ENCODE measurements around the gene DMRTA2.

DMRTA2 gene

GRCh38 chr1:50417946-50418599, 5.2 kb downstream of the DMRTA2 start:
- no peak overlapping the region for H4K8ac ChIP-seq (ENCODE audit: low read depth, low read length)
- H3K18ac ChIP-seq (ENCODE audit: low read length): no peak overlapping the region
- no peak overlapping the region for H3K4me3 ChIP-seq (ENCODE audit: low read depth, low read length)
- no peak overlapping the region for H2BK12ac ChIP-seq (ENCODE audit: low read length)
- no peaks in the 10 kb centered on the region for H3K79me2 ChIP-seq (ENCODE audit: control insufficient read depth, insufficient read depth, low read length, poor library complexity)
- no peak overlapping the region for H4K12ac ChIP-seq (ENCODE audit: low read depth, low read length)
- no peak overlapping the region for H3K9ac ChIP-seq (ENCODE audit: low read length)
- no peak overlapping the region for H3K4ac ChIP-seq (ENCODE audit: low read depth, low read length)
- no CpG with 5 or more reads among the region's 20 CpGs for WGBS (ENCODE audit: extremely low coverage, insufficient coverage, insufficient read length)
- H3K14ac ChIP-seq (ENCODE audit: low read length): no peak overlapping the region
- no peak overlapping the region for H2BK120ac ChIP-seq (ENCODE audit: insufficient read depth, low read length, poor library complexity)
- H3K9me3 ChIP-seq (ENCODE audit: insufficient read depth, low read depth, low read length): peaks cover 25% of the 10 kb centered on the region
- no peak overlapping the region for H2BK5ac ChIP-seq (ENCODE audit: low read depth, low read length, poor library complexity)
- no peaks in the 10 kb centered on the region for H3K79me1 ChIP-seq (ENCODE audit: low read length)
- no peak overlapping the region for H4K91ac ChIP-seq (ENCODE audit: low read depth, low read length)
- H3K36me3 ChIP-seq (ENCODE audit: control insufficient read depth in 1 of 2, insufficient read depth in 2 of 2, low read length in 2 of 2): no peaks in the 10 kb centered on the region
- H2AFZ ChIP-seq (ENCODE audit: insufficient read depth, low read length, poor library complexity): no peak overlapping the region
- no peak overlapping the region for H3K23ac ChIP-seq (ENCODE audit: low read length)
- H3K4me1 ChIP-seq (ENCODE audit: control insufficient read depth in 1 of 2, insufficient read depth in 2 of 2, low read length in 2 of 2): peaks cover 13 to 22% of the 10 kb centered on the region in 2 experiments
- H3K4me2 ChIP-seq (ENCODE audit: low read length): peak overlapping the region; percentile 75
- DNase-seq: no peak
- H3K27me3 ChIP-seq (ENCODE audit: insufficient read depth, low read length): peaks cover 91% of the 10 kb centered on the region
- no peak overlapping the region for H2AK5ac ChIP-seq (ENCODE audit: low read length)
- no peak overlapping the region for H3K27ac ChIP-seq (ENCODE audit: low read depth, low read length)

GRCh38 chr1:50417507-50417906, 5.7 kb downstream of the DMRTA2 start:
- Histone ChIP-seq H4K91ac (ENCODE audit: low read depth, low read length) (no peak overlapping the region), H3K4me2 (ENCODE audit: low read length) (peak overlapping the region; percentile 19), H2BK5ac (ENCODE audit: low read depth, low read length, poor library complexity) (no peak overlapping the region), H3K27ac (ENCODE audit: low read depth, low read length) (no peak overlapping the region), H2BK12ac (ENCODE audit: low read length) (no peak overlapping the region), H3K18ac (ENCODE audit: low read length) (no peak overlapping the region), H3K4me1 (ENCODE audit: control insufficient read depth in 1 of 2, insufficient read depth in 2 of 2, low read length in 2 of 2) (peaks cover 7 to 16% of the 10 kb centered on the region in 2 experiments), H3K36me3 (ENCODE audit: control insufficient read depth in 1 of 2, insufficient read depth in 2 of 2, low read length in 2 of 2) (no peaks in the 10 kb centered on the region), H4K12ac (ENCODE audit: low read depth, low read length) (no peak overlapping the region), H4K8ac (ENCODE audit: low read depth, low read length) (no peak overlapping the region), H3K23ac (ENCODE audit: low read length) (no peak overlapping the region), H3K14ac (ENCODE audit: low read length) (no peak overlapping the region), H2AK5ac (ENCODE audit: low read length) (no peak overlapping the region), H3K79me2 (ENCODE audit: control insufficient read depth, insufficient read depth, low read length, poor library complexity) (no peaks in the 10 kb centered on the region), H3K27me3 (ENCODE audit: insufficient read depth, low read length) (peaks cover 87% of the 10 kb centered on the region), H3K9ac (ENCODE audit: low read length) (no peak overlapping the region), H3K79me1 (ENCODE audit: low read length) (no peaks in the 10 kb centered on the region), H3K4ac (ENCODE audit: low read depth, low read length) (no peak overlapping the region), H2AFZ (ENCODE audit: insufficient read depth, low read length, poor library complexity) (no peak overlapping the region), H2BK120ac (ENCODE audit: insufficient read depth, low read length, poor library complexity) (no peak overlapping the region), H3K4me3 (ENCODE audit: low read depth, low read length) (no peak overlapping the region), H3K9me3 (ENCODE audit: insufficient read depth, low read depth, low read length) (peaks cover 23% of the 10 kb centered on the region)
- WGBS (ENCODE audit: extremely low coverage, insufficient coverage, insufficient read length): no CpG with 5 or more reads among the region's 23 CpGs
- DNase-seq: no peak

GRCh38 chr1:50416553-50417453, 6.4 kb downstream of the DMRTA2 start:
- Histone ChIP-seq H3K79me2 (ENCODE audit: control insufficient read depth, insufficient read depth, low read length, poor library complexity) (no peaks in the 10 kb centered on the region), H2BK120ac (ENCODE audit: insufficient read depth, low read length, poor library complexity) (no peak overlapping the region), H4K8ac (ENCODE audit: low read depth, low read length) (no peak overlapping the region), H3K4me3 (ENCODE audit: low read depth, low read length) (no peak overlapping the region), H2BK12ac (ENCODE audit: low read length) (no peak overlapping the region), H3K23ac (ENCODE audit: low read length) (no peak overlapping the region), H3K14ac (ENCODE audit: low read length) (no peak overlapping the region), H3K9me3 (ENCODE audit: insufficient read depth, low read depth, low read length) (peaks cover 23% of the 10 kb centered on the region), H2AK5ac (ENCODE audit: low read length) (no peak overlapping the region), H3K18ac (ENCODE audit: low read length) (no peak overlapping the region), H3K4me2 (ENCODE audit: low read length) (peak overlapping the region; percentile 6), H4K12ac (ENCODE audit: low read depth, low read length) (no peak overlapping the region), H3K79me1 (ENCODE audit: low read length) (no peaks in the 10 kb centered on the region), H3K4me1 (ENCODE audit: control insufficient read depth in 1 of 2, insufficient read depth in 2 of 2, low read length in 2 of 2) (peaks cover 4 to 15% of the 10 kb centered on the region in 2 experiments), H3K36me3 (ENCODE audit: control insufficient read depth in 1 of 2, insufficient read depth in 2 of 2, low read length in 2 of 2) (no peaks in the 10 kb centered on the region), H3K27ac (ENCODE audit: low read depth, low read length) (no peak overlapping the region), H2AFZ (ENCODE audit: insufficient read depth, low read length, poor library complexity) (no peak overlapping the region), H3K27me3 (ENCODE audit: insufficient read depth, low read length) (peaks cover 83% of the 10 kb centered on the region), H2BK5ac (ENCODE audit: low read depth, low read length, poor library complexity) (no peak overlapping the region), H3K4ac (ENCODE audit: low read depth, low read length) (no peak overlapping the region), H3K9ac (ENCODE audit: low read length) (no peak overlapping the region), H4K91ac (ENCODE audit: low read depth, low read length) (no peak overlapping the region)
- DNase-seq: no peak
- WGBS (ENCODE audit: extremely low coverage, insufficient coverage, insufficient read length): no CpG with 5 or more reads among the region's 46 CpGs

GRCh38 chr1:50416150-50416527, 7.1 kb downstream of the DMRTA2 start:
- Histone ChIP-seq H3K4me1 (ENCODE audit: control insufficient read depth in 1 of 2, insufficient read depth in 2 of 2, low read length in 2 of 2) (peaks cover 2 to 11% of the 10 kb centered on the region in 2 experiments), H3K27ac (ENCODE audit: low read depth, low read length) (no peak overlapping the region), H3K4me3 (ENCODE audit: low read depth, low read length) (no peak overlapping the region), H2BK12ac (ENCODE audit: low read length) (no peak overlapping the region), H2BK5ac (ENCODE audit: low read depth, low read length, poor library complexity) (no peak overlapping the region), H3K14ac (ENCODE audit: low read length) (no peak overlapping the region), H3K79me1 (ENCODE audit: low read length) (no peaks in the 10 kb centered on the region), H3K9ac (ENCODE audit: low read length) (no peak overlapping the region), H3K79me2 (ENCODE audit: control insufficient read depth, insufficient read depth, low read length, poor library complexity) (no peaks in the 10 kb centered on the region), H4K8ac (ENCODE audit: low read depth, low read length) (no peak overlapping the region), H2AFZ (ENCODE audit: insufficient read depth, low read length, poor library complexity) (no peak overlapping the region), H3K4ac (ENCODE audit: low read depth, low read length) (no peak overlapping the region), H3K9me3 (ENCODE audit: insufficient read depth, low read depth, low read length) (peaks cover 20% of the 10 kb centered on the region), H3K36me3 (ENCODE audit: control insufficient read depth in 1 of 2, insufficient read depth in 2 of 2, low read length in 2 of 2) (no peaks in the 10 kb centered on the region), H3K23ac (ENCODE audit: low read length) (no peak overlapping the region), H2AK5ac (ENCODE audit: low read length) (no peak overlapping the region), H4K91ac (ENCODE audit: low read depth, low read length) (no peak overlapping the region), H3K18ac (ENCODE audit: low read length) (no peak overlapping the region), H4K12ac (ENCODE audit: low read depth, low read length) (no peak overlapping the region), H3K4me2 (ENCODE audit: low read length) (no peak overlapping the region), H3K27me3 (ENCODE audit: insufficient read depth, low read length) (peaks cover 76% of the 10 kb centered on the region), H2BK120ac (ENCODE audit: insufficient read depth, low read length, poor library complexity) (no peak overlapping the region)
- no CpG with 5 or more reads among the region's 25 CpGs for WGBS (ENCODE audit: extremely low coverage, insufficient coverage, insufficient read length)
- DNase-seq: no peak
